GM15510 (cell line): ENCODE data around the gene CCR5.

Experiments used
- POLR2A ChIP-seq: IDR thresholded peaks from 3 replicates; pipeline ENCODE4 v1.6.1; 2011; ENCODE audit warnings: borderline replicate concordance; ENCODE audit not compliant: insufficient read length; ENCODE audit errors: extremely low read depth

Gene CCR5

GRCh38 chr3:46407970-46408369 is 37.2 kb downstream of the CCR5 start:
- no peak for TF ChIP-seq POLR2A

- TF ChIP-seq POLR2A: no peak
These were observed 38.1 kb downstream of the CCR5 start for GRCh38 chr3:46408853-46409252.

GRCh38 chr3:46409739-46410489 is 39.2 kb downstream of the CCR5 start:
- TF ChIP-seq POLR2A: no peak

GRCh38 chr3:46410669-46411068 is 39.9 kb downstream of the CCR5 start:
- TF ChIP-seq POLR2A: no peak

- no peak for TF ChIP-seq POLR2A
These were observed 40.5 kb downstream of the CCR5 start for GRCh38 chr3:46411271-46411670.

- no peak for TF ChIP-seq POLR2A
These were observed 42.1 kb downstream of the CCR5 start for GRCh38 chr3:46412786-46413298.

GRCh38 chr3:46413951-46414350 is 43.2 kb downstream of the CCR5 start:
- TF ChIP-seq POLR2A: no peak

GRCh38 chr3:46414739-46415138 is 44.0 kb downstream of the CCR5 start:
- TF ChIP-seq POLR2A: no peak

- no peak for TF ChIP-seq POLR2A
These were observed 45.5 kb downstream of the CCR5 start for GRCh38 chr3:46416125-46416810.

GRCh38 chr3:46416811-46417510 is 46.2 kb downstream of the CCR5 start:
- TF ChIP-seq POLR2A: no peak

GRCh38 chr3:46417841-46418611 is 47.3 kb downstream of the CCR5 start:
- TF ChIP-seq POLR2A: no peak

- TF ChIP-seq POLR2A: no peak
These were observed 49.1 kb downstream of the CCR5 start for GRCh38 chr3:46419816-46420215.

GRCh38 chr3:46420931-46421330 is 50.2 kb downstream of the CCR5 start:
- no peak for TF ChIP-seq POLR2A

GRCh38 chr3:46422617-46423016 is 51.9 kb downstream of the CCR5 start:
- no peak for TF ChIP-seq POLR2A
